Right atrium auricular region (tissue), 2 donors: ENCODE results near the gene FBRSL1. TPM values are rescaled to one million over a fixed set of nuclear protein-coding genes. Genes with fewer than 3 reads are reported as not detected.

Source experiments
- DNase-seq: peaks from one replicate; pipeline ENCODE4 v3.0.0-alpha.2; 2019; ENCODE audit warnings: low spot score
- H3K27ac ChIP-seq, 2 donors: fragments of 200-600 bp; sonication (generic); 1 replicate in 1 of 2; 2 replicates in 1 of 2; pipeline ENCODE4 v1.5.1; 2016 to 2019
- H3K27me3 ChIP-seq, 2 donors: fragments of 200-600 bp; sonication (generic); one replicate each; pipeline versions ENCODE4 v1.5.1 to v1.6.0; 2017 to 2019
- H3K36me3 ChIP-seq: fragments of 200-600 bp; sonication (generic); one replicate; pipeline ENCODE4 v1.5.1; 2016
- H3K4me1 ChIP-seq, 2 donors: fragments of 200-600 bp; sonication (generic); one replicate each; pipeline versions ENCODE4 v1.5.1 to v1.6.0; 2017 to 2019
- H3K4me3 ChIP-seq, 2 donors: fragments of 200-600 bp; sonication (generic); 1 replicate in 1 of 2; 2 replicates in 1 of 2; pipeline ENCODE4 v1.5.1; 2017 to 2019; ENCODE audit warnings: mild to moderate bottlenecking in 1 of 2, moderate library complexity in 1 of 2
- H3K9me3 ChIP-seq, 2 donors: fragments of 200-600 bp; sonication (generic); one replicate each; pipeline ENCODE4 v1.5.1; 2019
- CTCF ChIP-seq, 2 donors: fragments of 200-600 bp; sonication (generic); IDR thresholded peaks; one replicate each; pipeline ENCODE4 v1.5.1; 2019; ENCODE audit warnings: antibody characterized with exemption in 2 of 2
- total RNA-seq, 2 donors: library from RNA; depleted of rRNA; stranded (reverse); fragments of >200 nt; gene quantifications; one replicate each; pipeline ENCODE4 v1.1.0, GENCODE V29; 2016

The FBRSL1 gene
- total RNA-seq, 2 donors from 2014 or later: 19.3 to 20.4 TPM

GRCh38 chr12:132478845-132479244 lies 11.1 kb upstream of the FBRSL1 start:
- H3K4me1 ChIP-seq: no peaks in the 10 kb centered on the region
- no peak overlapping the region for H3K4me3 ChIP-seq
- no peaks in the 10 kb centered on the region for H3K27me3 ChIP-seq
- H3K36me3 ChIP-seq: no peaks in the 10 kb centered on the region
- DNase-seq: no peak
- no peaks in the 10 kb centered on the region for H3K9me3 ChIP-seq
- no peak for TF ChIP-seq CTCF (IDR thresholded peaks at IDR 0.05)
- no peak overlapping the region for H3K27ac ChIP-seq

GRCh38 chr12:132479291-132479690 lies 10.7 kb upstream of the FBRSL1 start:
- TF ChIP-seq CTCF (IDR thresholded peaks at IDR 0.05): no peak
- Histone ChIP-seq H3K27me3 (no peaks in the 10 kb centered on the region), H3K4me1 (no peaks in the 10 kb centered on the region), H3K4me3 (no peak overlapping the region), H3K36me3 (no peaks in the 10 kb centered on the region), H3K27ac (no peak overlapping the region), H3K9me3 (no peaks in the 10 kb centered on the region)
- DNase-seq: no peak

- no peaks in the 10 kb centered on the region for H3K9me3 ChIP-seq
- no peak for TF ChIP-seq CTCF (IDR thresholded peaks at IDR 0.05)
- H3K36me3 ChIP-seq: no peaks in the 10 kb centered on the region
- no peaks in the 10 kb centered on the region for H3K27me3 ChIP-seq
- H3K4me3 ChIP-seq: no peak overlapping the region
- H3K27ac ChIP-seq: no peak overlapping the region
- no peak for DNase-seq
- H3K4me1 ChIP-seq: no peaks in the 10 kb centered on the region
Observed at GRCh38 chr12:132479938-132480622, 9.9 kb upstream of the FBRSL1 start.

DNA sequence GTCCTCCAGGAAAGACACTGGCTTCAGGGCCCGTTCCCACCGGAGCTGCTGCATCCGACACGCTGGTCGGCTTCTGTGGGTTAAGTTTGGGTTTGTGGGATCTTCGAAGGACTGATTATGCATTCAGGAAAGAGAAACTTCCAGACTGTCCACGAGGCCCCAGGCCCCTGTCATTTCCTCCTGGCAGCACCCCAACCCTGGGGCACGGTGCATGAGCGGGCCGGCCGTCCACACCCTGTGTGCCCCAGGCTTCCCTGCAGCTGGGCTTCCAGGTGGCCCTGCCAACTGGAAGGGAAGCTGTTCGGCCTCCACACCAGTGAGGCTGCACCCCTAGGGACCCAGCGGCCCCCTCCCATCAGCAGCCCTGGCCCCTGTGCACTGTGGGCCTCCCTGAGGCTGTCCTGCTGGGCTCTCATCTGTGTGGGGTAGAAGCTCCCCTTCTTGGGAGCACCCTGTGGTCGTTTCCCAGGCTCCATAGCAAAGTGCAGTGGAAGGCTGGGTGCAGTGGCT lies 9.3 kb upstream of the FBRSL1 start:
- no peak for TF ChIP-seq CTCF (IDR thresholded peaks at IDR 0.05)
- Histone ChIP-seq H3K9me3 (no peaks in the 10 kb centered on the region), H3K36me3 (no peaks in the 10 kb centered on the region), H3K4me1 (no peaks in the 10 kb centered on the region), H3K27ac (no peak overlapping the region), H3K4me3 (no peak overlapping the region), H3K27me3 (no peaks in the 10 kb centered on the region)
- no peak for DNase-seq

- Histone ChIP-seq H3K27me3 (no peaks in the 10 kb centered on the region), H3K36me3 (no peaks in the 10 kb centered on the region), H3K27ac (no peak overlapping the region), H3K4me1 (no peaks in the 10 kb centered on the region), H3K4me3 (no peak overlapping the region), H3K9me3 (no peaks in the 10 kb centered on the region)
- no peak for DNase-seq
- TF ChIP-seq CTCF (IDR thresholded peaks at IDR 0.05): no peak
Observed at GRCh38 chr12:132481345-132481744, 8.6 kb upstream of the FBRSL1 start.
